DND-41 (cell line): ENCODE measurements around the gene WWC1.

Experiments
- ATAC-seq: fragments of 200-7000 bp; cut with Tn5 transposase; 3 replicates; pipeline ENCODE4 v1.9.1; 2021; ENCODE audit warnings: low read depth; ENCODE audit not compliant: insufficient read depth
- DNase-seq: peaks from one replicate; pipeline ENCODE4 v3.0.0-alpha.2; 2020
- H2AFZ ChIP-seq: 2 replicates; pipeline ENCODE4 v1.6.0; 2012; ENCODE audit warnings: low read depth, low read length
- H3K27ac ChIP-seq: 2 replicates; pipeline ENCODE4 v1.5.1; 2012; ENCODE audit warnings: low read length, inconsistent platforms
- H3K27me3 ChIP-seq: fragments of 200-600 bp; sonication (generic); 2 replicates; pipeline ENCODE4 v1.6.0; 2012; ENCODE audit warnings: low read length, mild to moderate bottlenecking, inconsistent platforms; ENCODE audit not compliant: insufficient read depth, poor library complexity
- H3K36me3 ChIP-seq: 2 replicates; pipeline ENCODE4 v1.5.1; 2012; ENCODE audit warnings: low read length, inconsistent platforms; ENCODE audit not compliant: insufficient read depth
- H3K4me1 ChIP-seq: 2 replicates; pipeline ENCODE4 v1.5.1; 2012; ENCODE audit warnings: mild to moderate bottlenecking, low read length; ENCODE audit not compliant: insufficient read depth
- H3K4me2 ChIP-seq: 2 replicates; pipeline ENCODE4 v1.6.0; 2012; ENCODE audit warnings: mild to moderate bottlenecking, moderate library complexity, low read length, inconsistent platforms; ENCODE audit not compliant: insufficient read depth
- H3K4me3 ChIP-seq, 2 experiments: fragments of 200-600 bp in 1 of 2; shearing (Covaris generic) in 1 of 2; 2 replicates each; pipeline ENCODE4 v1.5.1; 2012 to 2016; ENCODE audit warnings: inconsistent platforms in 2 of 2, low read length in 2 of 2, mild to moderate bottlenecking in 2 of 2, low read depth in 1 of 2, moderate library complexity in 1 of 2
- H3K79me2 ChIP-seq: 2 replicates; pipeline ENCODE4 v1.6.0; 2012; ENCODE audit warnings: low read length, inconsistent platforms; ENCODE audit not compliant: insufficient read depth
- H3K9ac ChIP-seq: 2 replicates; pipeline ENCODE4 v1.6.0; 2012; ENCODE audit warnings: low read depth, mild to moderate bottlenecking, inconsistent platforms, low read length, moderate library complexity
- H3K9me3 ChIP-seq: 2 replicates; pipeline ENCODE4 v1.5.1; 2012; ENCODE audit warnings: low read length, moderate library complexity, mild to moderate bottlenecking, inconsistent platforms; ENCODE audit not compliant: insufficient read depth, severe bottlenecking
- H4K20me1 ChIP-seq: 2 replicates; pipeline ENCODE4 v1.6.0; 2012; ENCODE audit warnings: low read length; ENCODE audit not compliant: insufficient read depth
- CTCF ChIP-seq: IDR thresholded peaks from 2 replicates; pipeline ENCODE4 v1.5.1; 2012; ENCODE audit warnings: borderline replicate concordance, low read length, moderate library complexity, mild to moderate bottlenecking; ENCODE audit not compliant: poor library complexity, severe bottlenecking; ENCODE audit errors: extremely low read depth
- EZH2 ChIP-seq: IDR thresholded peaks from 3 replicates; pipeline ENCODE4 v1.6.1; 2012; ENCODE audit warnings: borderline replicate concordance, low read depth, mild to moderate bottlenecking, moderate library complexity, low read length, inconsistent platforms; ENCODE audit not compliant: severe bottlenecking

Gene WWC1

GRCh38 chr5:168471785-168472184 lies 180.3 kb downstream of the WWC1 start:
- Histone ChIP-seq H3K9me3 (no peaks in the 10 kb centered on the region), H2AFZ (no peak overlapping the region), H3K27me3 (no peaks in the 10 kb centered on the region), H3K4me2 (no peak overlapping the region), H4K20me1 (no peaks in the 10 kb centered on the region), H3K79me2 (no peaks in the 10 kb centered on the region), H3K36me3 (no peaks in the 10 kb centered on the region), H3K9ac (no peak overlapping the region), H3K27ac (no peak overlapping the region), H3K4me3 (no peak overlapping the region), H3K4me1 (no peaks in the 10 kb centered on the region)
- no peak for TF ChIP-seq CTCF
- no peak for TF ChIP-seq EZH2
- ATAC-seq = no peak
- DNase-seq = no peak

- H2AFZ ChIP-seq = no peak overlapping the region
- no peak overlapping the region for H3K4me2 ChIP-seq
- H3K36me3 ChIP-seq = no peaks in the 10 kb centered on the region
- TF ChIP-seq EZH2 (no peak), CTCF (no peak)
- no peak overlapping the region for H3K4me3 ChIP-seq
- H3K27me3 ChIP-seq = no peaks in the 10 kb centered on the region
- H3K27ac ChIP-seq = no peak overlapping the region
- ATAC-seq (no peak), DNase-seq (no peak)
- H3K79me2 ChIP-seq = no peaks in the 10 kb centered on the region
- H4K20me1 ChIP-seq = no peaks in the 10 kb centered on the region
- no peak overlapping the region for H3K9ac ChIP-seq
- no peaks in the 10 kb centered on the region for H3K4me1 ChIP-seq
- no peaks in the 10 kb centered on the region for H3K9me3 ChIP-seq
These were observed 180.9 kb downstream of the WWC1 start for GRCh38 chr5:168472329-168472728.

- Histone ChIP-seq H2AFZ (no peak overlapping the region), H3K9me3 (no peaks in the 10 kb centered on the region), H3K4me2 (no peak overlapping the region), H3K27me3 (no peaks in the 10 kb centered on the region), H3K4me1 (no peaks in the 10 kb centered on the region), H3K36me3 (no peaks in the 10 kb centered on the region), H4K20me1 (no peaks in the 10 kb centered on the region), H3K79me2 (no peaks in the 10 kb centered on the region), H3K9ac (no peak overlapping the region), H3K27ac (no peak overlapping the region), H3K4me3 (no peak overlapping the region)
- no peak for ATAC-seq
- DNase-seq = no peak
- TF ChIP-seq CTCF (no peak), EZH2 (no peak)
These were observed 182.9 kb downstream of the WWC1 start for GRCh38 chr5:168474319-168474718.

- H3K4me3 ChIP-seq = no peak overlapping the region
- H3K4me2 ChIP-seq = no peak overlapping the region
- no peaks in the 10 kb centered on the region for H3K4me1 ChIP-seq
- no peaks in the 10 kb centered on the region for H3K36me3 ChIP-seq
- H4K20me1 ChIP-seq = no peaks in the 10 kb centered on the region
- H3K27me3 ChIP-seq = no peaks in the 10 kb centered on the region
- no peaks in the 10 kb centered on the region for H3K79me2 ChIP-seq
- TF ChIP-seq CTCF (no peak), EZH2 (no peak)
- no peak overlapping the region for H3K27ac ChIP-seq
- no peak overlapping the region for H2AFZ ChIP-seq
- no peaks in the 10 kb centered on the region for H3K9me3 ChIP-seq
- DNase-seq = no peak
- no peak for ATAC-seq
- no peak overlapping the region for H3K9ac ChIP-seq
These were observed 185.6 kb downstream of the WWC1 start for GRCh38 chr5:168477060-168477459.
